Esophagus muscularis mucosa (tissue), 4 donors: Measurements from ENCODE around the gene MESP2.

Experiments
- EP300 ChIP-seq: sonication (generic); formaldehyde crosslinking; IDR thresholded peaks from one replicate; pipeline ENCODE4 v1.6.1; 2017; ENCODE audit warnings: antibody characterized with exemption
- POLR2A ChIP-seq: fragments of 450-650 bp; IDR thresholded peaks from one replicate; pipeline ENCODE4 v1.6.1; 2017; ENCODE audit warnings: antibody characterized with exemption, moderate library complexity, mild to moderate bottlenecking, low read depth
- POLR2AphosphoS5 ChIP-seq, 2 donors: sonication (generic); formaldehyde crosslinking; IDR thresholded peaks; one replicate each; pipeline ENCODE4 v1.6.1; 2017; ENCODE audit warnings: antibody characterized with exemption in 2 of 2
- TF ChIP-seq, protein P1 (sequence below), 3 experiments: fragments of 200-600 bp in 2 of 3; fragments of 450-650 bp in 1 of 3; sonication (generic) in 2 of 3; IDR thresholded peaks; one replicate each; pipeline ENCODE4 v1.5.1; 2017 to 2019; ENCODE audit warnings: antibody characterized with exemption in 3 of 3, mild to moderate bottlenecking in 2 of 3, moderate library complexity in 1 of 3

DNA sequence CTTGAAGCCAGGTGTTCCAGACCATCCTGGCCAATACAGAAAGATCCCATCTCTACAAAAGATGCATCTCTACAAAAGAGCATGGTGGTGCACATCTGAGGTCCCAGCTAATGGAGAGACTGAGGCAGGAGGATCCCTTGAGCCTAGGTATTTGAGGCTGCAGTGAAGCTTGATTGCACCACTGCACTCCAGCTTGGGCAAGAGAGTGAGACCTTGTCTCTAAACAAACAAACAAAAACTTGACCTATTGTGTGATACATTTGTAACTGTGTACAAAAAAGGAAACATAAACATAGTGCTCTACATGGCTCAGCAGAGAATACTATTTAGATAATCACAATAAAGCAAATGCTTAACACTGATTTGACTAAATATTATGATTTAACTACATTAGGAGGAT is 19.9 kb downstream of the MESP2 start:
- TF ChIP-seq POLR2A (no peak), POLR2AphosphoS5 (IDR thresholded peaks at IDR 0.05) (no peak), EP300 (no peak)
- TF ChIP-seq, protein P1, sequence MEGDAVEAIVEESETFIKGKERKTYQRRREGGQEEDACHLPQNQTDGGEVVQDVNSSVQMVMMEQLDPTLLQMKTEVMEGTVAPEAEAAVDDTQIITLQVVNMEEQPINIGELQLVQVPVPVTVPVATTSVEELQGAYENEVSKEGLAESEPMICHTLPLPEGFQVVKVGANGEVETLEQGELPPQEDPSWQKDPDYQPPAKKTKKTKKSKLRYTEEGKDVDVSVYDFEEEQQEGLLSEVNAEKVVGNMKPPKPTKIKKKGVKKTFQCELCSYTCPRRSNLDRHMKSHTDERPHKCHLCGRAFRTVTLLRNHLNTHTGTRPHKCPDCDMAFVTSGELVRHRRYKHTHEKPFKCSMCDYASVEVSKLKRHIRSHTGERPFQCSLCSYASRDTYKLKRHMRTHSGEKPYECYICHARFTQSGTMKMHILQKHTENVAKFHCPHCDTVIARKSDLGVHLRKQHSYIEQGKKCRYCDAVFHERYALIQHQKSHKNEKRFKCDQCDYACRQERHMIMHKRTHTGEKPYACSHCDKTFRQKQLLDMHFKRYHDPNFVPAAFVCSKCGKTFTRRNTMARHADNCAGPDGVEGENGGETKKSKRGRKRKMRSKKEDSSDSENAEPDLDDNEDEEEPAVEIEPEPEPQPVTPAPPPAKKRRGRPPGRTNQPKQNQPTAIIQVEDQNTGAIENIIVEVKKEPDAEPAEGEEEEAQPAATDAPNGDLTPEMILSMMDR (IDR thresholded peaks at IDR 0.05), result no peak
